T follicular helper cell (primary cell): ENCODE results near the gene PER2.
A peak's percentile ranks its signal among the peaks of the same experiment; 100 is the strongest.
"Not testable (repeated sequence)": the region's sequence is repeated elsewhere in the genome, so short reads cannot be mapped to it uniquely, and the experiment has no call there.

Source experiments
- DNase-seq: peaks from one replicate; pipeline ENCODE4 v3.0.0-alpha.2; 2020; ENCODE audit warnings: low read depth

The PER2 gene

DNA sequence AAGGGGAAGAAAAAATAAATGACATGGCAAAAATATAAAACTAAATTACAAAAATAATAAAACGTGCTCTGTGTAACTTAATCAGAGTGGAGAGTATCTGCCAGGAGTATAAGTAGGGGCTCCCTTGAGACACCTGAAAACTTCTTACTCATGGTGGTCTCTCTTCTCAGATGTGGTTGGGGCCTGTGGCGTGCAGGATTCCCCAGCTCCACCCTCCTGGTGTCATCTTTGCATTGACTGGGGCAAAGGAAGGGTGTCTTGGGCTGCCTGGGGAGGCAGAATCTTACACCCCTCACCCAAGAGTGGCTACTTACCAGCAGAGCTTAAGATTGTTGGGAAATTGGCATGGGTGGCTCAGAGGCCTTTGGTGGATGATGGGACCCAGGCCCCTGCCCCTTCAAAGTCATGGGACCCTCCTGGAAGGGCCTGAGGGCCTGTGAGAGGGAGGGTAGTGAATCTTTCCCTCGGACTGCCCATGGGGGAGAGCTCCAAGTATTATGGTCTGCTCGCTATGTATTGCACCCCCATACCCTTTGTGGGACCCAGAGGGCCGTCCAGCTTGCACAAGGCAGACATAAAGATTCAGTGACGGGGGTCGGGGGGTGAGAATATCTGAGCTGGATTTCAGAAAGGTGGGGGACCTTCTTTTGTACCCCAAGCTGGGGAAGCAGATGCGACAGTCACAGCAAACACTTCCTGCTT lies 25.0 kb upstream of the PER2 start:
- DNase-seq: no peak

DNA sequence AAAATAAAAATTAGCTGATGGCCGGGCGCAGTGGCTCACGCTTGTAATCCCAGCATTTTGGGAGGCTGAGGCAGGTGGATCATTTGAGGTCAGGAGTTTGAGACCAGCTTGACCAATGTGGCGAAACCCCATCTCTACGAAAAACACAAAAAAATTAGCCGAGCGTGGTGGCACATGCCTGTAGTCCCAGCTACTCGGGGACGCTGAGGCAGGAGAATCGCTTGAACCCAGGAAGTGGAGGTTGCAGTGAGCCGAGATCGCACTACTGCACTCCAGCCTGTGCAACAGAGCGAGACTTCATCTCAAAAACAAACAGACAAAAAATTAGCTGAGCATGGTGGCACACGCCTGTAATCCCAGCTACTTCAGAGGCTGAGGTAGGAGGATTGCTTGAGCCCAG lies 22.3 kb upstream of the PER2 start:
- DNase-seq: not testable (repeated sequence)

DNA sequence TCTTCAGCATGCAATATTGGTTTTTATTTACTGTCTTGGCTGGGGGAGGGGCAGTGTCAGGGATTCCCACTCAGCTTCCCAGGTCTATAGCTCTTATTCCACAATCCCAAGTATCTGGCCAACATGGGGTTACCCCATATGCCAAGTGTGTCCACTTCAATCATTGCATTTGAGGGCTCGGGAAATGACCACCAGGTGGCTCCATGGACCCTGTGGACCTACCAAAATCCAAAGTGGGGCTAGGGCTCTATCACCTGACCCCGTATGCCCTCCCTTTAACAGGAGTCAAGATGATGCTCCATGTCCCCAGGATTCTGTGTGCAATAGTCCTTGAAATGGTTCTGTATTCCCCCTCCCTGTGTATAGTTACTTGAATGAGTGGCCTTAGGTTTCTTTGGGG lies 19.8 kb upstream of the PER2 start:
- no peak for DNase-seq

DNA sequence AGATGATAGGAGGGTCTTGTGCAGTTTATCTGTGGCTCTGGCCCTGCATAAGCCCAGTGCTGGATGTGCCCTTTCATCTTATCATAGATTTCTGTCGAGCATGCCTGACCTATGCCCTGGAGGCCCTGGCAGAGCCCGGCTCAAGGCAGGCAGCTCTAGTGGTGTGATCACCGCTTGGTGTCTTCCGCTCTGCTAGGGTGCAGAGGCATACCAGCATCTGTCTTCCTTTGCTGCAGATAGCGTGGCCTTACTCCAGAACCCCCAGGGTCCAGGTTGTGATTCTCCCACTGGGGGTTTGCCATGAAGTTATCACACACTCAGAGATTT lies 18.2 kb upstream of the PER2 start:
- DNase-seq: no peak

DNA sequence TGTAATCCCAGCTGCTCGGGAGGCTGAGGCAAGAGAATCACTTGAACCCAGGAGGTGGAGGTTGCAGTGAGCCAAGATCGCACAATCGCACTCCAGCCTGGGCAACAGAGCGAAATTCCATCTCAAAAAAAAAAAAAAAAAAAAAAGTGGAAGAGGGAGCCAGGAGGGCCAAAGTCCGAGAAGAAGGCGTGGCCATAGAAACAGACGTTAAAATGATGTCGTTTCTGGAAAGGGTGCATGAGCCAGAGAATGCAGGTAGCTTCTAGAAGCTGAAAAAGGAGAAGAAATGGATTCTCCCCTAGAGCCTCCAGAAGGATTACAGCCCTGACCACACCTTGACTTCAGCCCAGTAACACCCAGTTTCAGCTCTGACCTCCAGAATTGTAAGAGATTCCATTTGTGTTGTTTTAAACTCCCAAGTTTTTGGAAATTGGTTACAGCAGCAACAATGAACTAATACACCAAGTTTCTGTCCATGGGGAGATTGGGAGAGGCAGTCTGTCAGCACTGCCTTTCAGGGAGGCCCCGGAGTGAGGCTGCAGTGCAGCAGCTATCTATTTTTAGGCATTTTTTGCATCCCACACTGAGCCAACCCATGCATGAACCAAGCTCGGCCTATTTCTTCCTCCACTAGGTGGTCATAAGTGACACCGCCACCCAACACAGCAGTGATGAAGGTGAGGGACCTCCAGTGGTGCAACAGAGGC lies 17.7 kb upstream of the PER2 start:
- DNase-seq: no peak

DNA sequence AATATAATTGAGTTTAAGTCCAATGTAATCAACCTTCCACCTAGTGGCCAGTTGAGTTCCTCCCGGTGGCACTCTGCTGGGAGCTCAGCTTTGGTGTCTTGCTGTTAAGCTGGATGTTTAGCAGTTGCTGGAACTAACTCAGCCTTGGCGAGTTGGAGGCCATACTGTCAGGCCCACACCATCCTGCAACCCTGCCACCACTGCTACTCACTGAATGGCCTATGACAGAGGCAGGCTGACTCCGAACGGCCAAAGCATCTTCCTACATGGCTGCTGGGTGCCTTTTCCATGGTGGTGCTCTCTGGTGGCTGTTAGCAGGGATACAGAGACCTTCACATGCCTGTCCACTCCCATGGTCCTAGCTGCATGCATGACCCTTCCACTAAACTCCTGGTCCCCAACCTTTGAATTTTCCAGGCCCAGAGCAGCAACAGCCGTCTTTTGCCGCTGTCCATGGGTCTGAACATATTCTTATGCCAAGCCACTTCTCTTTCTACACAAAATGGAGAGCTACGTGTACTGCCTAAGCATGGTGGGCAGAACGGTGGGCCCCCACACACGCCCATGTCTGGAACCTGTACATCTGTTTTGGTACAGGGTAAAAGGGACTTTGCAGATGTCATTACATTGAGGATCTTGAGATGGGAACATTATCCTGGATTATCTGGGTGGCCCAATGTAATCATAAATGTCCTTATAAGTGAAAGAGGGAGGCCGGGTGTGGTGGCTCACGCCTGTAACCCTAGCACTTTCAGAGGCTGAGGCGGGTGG lies 16.9 kb upstream of the PER2 start:
- no peak for DNase-seq

DNA sequence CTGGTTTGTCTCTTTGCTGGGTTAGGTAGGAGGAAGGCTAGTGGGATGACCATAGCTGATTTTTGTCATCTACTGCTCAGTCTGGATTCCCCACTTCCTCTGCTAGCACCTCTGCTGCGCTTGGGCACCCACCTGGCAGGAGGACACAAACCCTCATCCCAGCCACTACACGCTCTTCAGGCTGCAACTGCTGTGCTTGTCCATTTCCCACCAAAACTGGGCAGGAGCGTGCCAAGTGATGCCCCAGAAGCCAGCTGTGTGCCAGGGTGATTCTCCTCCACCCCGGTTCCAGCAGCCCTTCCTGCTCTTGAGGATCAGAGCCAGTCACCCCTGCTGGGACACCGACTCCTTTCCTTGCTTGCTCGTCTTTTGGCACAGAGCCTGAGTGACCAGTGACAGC lies 15.7 kb upstream of the PER2 start:
- no peak for DNase-seq

DNA sequence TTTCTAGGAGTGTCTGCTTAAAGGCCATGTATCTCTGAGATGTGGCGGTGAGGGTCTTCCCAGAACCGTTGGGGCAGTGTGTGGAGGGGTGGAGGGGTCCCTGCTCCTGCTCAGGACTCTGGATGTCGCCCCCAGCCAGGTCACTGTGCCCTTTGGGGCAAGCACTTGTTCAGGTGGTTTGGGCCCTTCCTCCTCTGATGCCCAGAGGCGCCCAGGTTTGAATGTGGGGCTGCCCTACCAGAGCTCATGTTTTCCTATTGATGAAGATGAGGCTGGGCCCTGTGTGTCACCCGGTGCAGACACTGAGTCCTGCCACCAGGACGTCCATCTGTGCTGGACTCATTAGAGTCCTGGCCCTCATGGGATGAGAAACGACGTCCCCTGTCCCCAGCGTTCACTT lies 14.3 kb upstream of the PER2 start:
- DNase-seq: no peak

DNA sequence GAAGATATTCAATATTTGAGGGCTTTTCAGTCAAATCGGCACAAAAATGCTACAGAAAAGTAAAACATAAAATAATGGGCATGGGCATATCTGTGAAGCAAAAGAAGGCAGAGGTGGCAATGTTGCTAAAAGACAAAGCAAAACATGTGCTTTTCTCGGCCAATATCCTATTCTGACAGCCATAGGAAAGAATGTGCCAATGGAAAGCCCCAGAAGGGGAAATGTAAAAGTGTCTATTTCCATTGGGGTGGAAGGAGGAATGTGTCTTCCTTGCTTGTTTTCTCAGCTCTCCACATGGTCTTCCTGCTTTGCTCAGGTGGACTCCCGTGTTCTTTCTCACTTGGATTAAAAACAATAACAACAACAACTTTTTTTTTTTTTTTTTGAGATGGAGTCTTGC lies 13.7 kb upstream of the PER2 start:
- DNase-seq: no peak

DNA sequence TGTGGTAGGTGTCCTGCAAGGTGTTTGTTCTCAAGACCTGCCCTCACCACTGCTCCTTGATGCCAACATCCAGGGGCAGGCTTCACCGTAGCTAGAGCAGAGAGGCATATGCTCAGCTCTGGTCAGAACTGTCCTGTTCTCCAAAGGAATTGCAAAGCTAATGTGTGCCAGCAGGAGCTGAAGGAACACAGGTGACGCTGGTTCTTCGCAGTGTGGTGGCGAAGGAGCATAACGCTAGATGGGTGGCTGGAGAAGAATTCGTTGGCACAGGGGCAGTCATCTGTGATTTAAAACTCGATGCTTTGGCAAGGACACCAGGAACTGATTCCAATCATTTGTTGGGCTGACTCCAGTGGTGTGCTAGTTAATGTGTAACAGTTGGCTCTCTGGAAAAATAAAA lies 11.4 kb upstream of the PER2 start:
- no peak for DNase-seq

DNA sequence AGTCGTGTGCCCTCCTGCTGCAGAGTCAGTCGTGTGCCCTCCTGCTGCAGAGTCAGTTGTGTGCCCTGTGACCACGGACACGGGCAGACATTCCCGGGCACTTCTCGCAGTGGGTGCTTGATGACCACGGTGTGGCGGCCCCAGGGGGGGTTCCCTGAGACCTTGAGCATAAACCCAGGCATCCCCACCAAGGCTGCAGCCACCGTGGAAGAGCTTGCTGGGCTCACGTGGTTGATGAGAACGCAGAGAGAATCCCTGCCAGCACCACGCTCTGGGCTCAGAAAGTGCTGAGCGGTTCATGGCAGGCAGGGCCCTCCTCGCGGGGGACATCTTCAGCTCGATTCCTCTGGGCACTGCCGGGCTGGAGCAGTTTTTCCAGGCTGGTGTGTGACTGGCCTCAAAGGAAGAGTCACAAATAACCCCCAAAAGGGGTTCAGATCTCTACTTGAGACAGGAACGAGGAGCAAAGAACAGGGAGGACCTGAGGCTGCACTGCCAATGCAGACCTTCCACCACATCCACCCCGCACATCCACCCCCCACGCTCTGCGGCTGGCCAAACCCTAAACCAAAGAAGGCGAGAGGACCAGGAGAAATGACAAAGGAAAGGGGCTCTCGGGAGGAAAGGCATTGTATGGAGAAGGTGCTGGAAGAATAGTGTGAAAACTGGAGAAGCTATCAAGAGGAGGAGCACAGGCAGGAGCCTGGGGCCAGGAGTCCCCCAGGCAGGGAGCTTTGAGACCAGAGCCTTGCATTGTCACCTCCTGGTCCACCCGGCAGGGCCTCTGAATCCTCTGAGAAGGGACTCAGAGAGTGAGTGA lies 8.4 kb upstream of the PER2 start:
- DNase-seq: no peak

DNA sequence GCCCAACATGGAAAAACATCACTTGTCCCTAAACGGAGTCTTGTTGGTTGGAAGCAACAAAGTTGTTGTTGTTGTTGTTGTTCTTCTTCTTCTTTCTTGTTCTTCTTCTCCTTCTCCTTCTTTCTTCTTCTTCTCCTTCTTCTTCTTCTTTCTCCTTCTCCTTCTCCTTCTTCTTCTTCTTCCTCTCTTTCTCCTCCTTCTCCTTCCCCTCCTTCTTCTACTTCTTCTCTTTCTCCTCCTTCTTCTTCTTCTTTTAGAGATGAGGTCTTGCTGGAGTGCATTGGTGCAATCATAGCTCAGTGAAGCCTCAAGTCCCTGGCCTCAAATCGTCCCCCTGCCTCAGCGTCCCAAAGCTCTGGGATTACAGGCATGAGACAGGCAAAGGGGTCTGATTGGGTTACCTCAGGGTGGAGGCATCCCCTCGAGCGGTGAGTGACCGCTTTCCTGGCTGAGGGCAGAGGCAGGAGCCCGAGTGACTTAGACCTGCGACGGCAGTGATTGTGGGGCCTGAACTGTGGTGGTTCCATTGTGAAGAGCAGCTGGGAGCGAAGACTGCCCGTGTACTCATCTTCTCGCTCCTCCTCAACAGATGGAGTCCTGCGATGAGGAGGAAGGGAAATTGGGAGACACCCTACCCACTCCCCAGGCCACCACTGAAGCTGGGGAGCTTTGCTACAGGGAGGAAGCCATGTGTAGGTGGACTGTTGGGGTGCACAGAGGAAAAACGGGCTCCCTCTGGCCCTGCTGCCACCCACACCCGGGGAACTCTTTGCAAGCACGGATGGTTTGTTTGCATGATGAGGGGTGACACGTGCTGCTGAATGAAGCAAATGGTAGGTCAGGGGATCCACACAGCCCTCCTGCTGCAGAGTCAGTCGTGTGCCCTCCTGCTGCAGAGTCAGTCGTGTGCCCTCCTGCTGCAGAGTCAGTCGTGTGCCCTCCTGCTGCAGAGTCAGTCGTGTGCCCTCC lies 7.0 kb upstream of the PER2 start:
- no peak for DNase-seq

DNA sequence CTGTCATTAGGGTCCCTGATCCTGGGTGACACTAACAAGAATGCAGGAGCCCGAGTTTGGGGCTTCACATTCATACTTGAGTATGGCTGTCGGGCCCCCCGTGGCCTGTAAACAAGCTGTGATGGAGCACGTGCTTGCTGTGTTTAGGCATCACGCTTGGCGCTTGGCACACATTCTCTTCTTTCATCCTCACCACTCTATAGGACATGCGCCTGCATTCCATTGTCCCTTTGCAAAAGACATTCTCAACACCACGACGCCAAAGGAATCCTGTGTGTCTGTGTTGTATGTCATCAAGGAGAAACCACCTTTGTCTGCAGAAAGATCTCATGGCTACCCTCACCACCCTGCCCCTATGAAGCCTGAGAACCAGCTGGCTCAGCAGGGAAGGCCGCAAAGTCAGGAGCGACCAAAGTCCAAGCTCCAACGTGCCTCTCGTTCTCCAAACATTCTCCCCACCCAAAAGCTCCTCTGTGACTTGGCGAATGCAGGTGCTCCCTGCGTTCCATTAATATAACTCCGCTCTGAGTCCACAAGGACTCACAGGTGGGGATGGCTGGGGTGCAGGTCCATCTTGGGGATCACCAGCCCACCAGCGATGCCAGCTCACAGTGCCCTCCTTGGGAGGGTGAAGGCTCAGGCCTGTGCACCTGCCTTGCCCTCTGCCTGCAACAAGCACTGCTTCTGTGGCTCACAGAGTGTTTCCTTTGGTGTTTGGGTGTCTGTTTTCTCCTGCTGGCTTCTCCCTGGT lies 6.2 kb upstream of the PER2 start:
- DNase-seq: no peak

DNA sequence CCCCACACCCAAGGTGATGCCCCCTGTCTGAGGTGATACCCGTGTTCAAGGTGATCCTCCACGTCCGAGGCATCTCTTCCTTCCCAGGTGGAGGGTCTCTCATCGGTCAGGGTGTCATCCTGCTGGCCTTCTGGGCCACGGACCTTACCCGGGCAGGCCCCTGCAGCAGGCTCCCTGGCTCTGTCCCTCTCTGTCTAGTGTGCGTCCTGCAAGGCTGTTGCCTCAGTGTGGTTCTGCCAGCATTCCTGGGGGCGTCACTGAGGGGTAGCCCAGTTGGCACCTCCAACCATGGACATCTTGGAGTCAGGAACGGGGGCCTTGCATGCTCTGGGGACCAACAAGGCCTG lies 5.6 kb upstream of the PER2 start:
- DNase-seq: no peak

DNA sequence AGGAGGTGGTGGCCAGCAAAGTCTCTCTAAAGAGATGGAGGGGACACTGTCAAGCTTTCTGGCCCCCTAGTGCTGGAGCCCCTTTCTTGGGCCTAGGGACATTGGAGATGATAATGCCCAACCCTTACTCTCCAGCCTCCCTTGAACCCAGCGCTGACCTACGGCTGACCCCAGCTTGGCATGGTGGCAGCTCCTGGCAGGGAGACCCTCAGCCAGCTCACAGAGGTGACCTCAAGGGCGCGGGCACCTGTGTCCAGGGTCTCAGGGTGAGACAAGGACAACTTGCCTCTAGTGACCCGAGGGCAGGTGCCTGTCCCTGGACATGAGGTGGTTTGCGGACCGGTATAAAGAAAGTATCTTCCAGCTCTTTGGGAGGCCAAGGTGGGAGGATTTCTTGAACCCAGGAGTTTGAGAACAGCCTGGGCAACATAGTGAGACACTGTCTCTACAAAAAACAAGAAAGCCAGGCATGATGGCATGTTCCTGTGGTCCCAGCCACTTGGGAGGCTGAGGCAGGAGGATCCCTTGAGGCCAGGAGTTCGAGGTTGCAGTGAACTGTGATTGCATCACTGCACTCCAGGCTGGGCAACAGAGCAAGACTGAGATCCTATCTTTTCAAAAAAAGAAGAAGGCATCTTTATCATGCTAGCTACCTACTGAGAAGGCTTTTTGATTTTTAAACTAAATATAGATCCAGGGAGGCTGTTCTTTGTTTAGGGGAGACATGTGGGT lies 3.3 kb upstream of the PER2 start:
- no peak for DNase-seq

DNA sequence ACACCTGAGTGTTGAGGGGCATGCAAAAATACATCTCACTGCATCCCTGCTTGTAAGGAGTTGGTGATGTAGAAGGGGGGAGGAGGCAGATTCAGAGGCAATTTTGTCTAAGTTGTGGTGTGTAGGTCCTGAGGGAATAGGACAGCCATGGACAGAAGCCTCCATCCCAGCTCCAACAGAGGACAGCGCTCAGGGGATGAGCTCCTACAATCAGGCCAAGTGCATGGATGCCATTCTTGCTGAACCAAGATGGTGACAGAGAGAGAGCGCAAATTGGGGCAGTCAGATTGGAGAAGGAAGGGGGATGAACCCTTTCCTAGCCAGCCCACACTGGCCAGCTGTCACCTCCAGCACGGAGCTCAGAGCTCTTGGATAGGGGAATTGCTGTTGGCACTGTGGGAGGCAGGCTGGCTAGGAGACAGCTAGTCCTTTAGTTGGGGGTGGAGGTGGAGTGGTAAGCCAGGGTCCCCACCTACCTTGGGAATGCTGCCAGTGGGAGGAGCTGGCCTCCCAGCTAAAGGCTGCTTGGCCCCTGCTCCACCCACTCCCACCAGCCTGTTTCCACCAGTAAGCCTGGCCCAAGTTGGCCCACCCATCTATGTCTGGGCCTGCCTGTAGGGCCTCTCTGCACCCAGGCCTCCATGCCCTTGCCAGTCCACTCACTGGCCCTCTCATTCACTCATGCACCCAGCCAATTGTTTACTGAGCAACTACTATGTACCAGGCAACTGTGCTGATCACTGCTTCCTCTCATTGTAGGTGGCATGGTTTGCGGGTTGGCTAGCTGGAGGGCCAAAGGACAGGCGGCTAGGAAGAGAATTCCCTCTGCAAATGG lies 2.5 kb upstream of the PER2 start:
- DNase-seq: no peak

DNA sequence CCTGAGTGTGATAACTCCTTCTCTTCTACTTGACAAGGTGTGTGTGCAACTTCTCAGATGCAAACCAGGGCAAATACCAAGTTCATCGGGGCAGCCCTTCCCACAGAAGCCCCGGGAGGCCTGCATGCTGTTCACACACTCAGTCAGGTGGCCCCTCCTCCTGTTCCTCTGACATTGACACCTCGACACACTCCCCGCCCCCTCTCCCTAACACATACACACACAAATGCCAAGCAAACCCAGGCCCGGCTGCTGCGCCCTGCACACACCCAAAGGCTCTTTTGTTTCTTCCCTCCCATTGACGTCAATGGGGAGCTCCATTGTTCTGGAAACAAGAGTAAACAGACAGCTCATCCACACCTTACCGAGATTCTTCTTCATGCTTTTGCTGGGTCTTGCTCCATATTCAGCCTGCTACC lies 1.7 kb upstream of the PER2 start:
- peak; percentile 8 for DNase-seq

DNA sequence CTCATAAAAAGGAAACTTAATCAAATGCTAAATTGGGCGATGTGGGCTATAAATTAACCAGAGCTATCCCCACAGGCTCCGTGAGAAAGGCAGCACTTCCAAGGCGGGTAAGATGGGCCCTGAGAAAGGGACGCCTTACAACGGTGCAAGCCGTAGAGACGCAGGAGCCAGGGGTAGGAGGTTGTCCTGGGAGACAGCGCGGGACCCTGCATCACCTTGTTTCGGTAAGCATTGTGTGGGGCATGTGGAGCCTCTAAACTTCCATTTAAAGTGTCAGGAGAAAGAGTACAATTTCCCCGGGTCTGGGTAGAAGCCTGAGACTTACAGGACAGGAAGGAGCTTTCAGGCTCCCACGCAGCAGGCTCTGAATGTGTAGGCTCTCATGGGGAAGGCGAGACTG lies 1.2 kb upstream of the PER2 start:
- no peak for DNase-seq
